H9 (cell line): ENCODE measurements around the gene GATA2. TPM values are rescaled to one million over a fixed set of nuclear protein-coding genes. Genes with fewer than 3 reads are reported as not detected.

ENCODE experiments used
- DNase-seq: peaks from one replicate; pipeline ENCODE4 v3.0.0-alpha.2; 2017
- H2AFZ ChIP-seq: one replicate; pipeline ENCODE4 v1.6.1; 2013; ENCODE audit warnings: mild to moderate bottlenecking, low read length, control low read depth, moderate library complexity
- H2AK5ac ChIP-seq: 2 replicates; pipeline ENCODE4 v1.6.1; 2013; ENCODE audit warnings: low read length, control low read depth, mixed read lengths; ENCODE audit not compliant: insufficient read length
- H2BK120ac ChIP-seq: one replicate; pipeline ENCODE4 v1.6.1; 2013; ENCODE audit warnings: low read depth, mild to moderate bottlenecking, low read length, control low read depth, inconsistent platforms; ENCODE audit not compliant: poor library complexity, severe bottlenecking
- H2BK12ac ChIP-seq: 2 replicates; pipeline ENCODE4 v1.6.1; 2013; ENCODE audit warnings: low read length, control low read depth, mixed read lengths, low read depth; ENCODE audit not compliant: insufficient read length
- H2BK15ac ChIP-seq: 2 replicates; pipeline ENCODE4 v1.6.1; 2013; ENCODE audit warnings: low read depth, low read length, control low read depth
- H2BK20ac ChIP-seq: one replicate; pipeline ENCODE4 v1.6.1; 2013; ENCODE audit warnings: low read depth, mild to moderate bottlenecking, low read length, control low read depth, inconsistent platforms; ENCODE audit not compliant: poor library complexity, severe bottlenecking
- H2BK5ac ChIP-seq: 2 replicates; pipeline ENCODE4 v1.6.1; 2013; ENCODE audit warnings: low read length, control low read depth, mixed read lengths; ENCODE audit not compliant: insufficient read length
- H3K14ac ChIP-seq: 2 replicates; pipeline ENCODE4 v1.6.1; 2013; ENCODE audit warnings: low read length, control low read depth; ENCODE audit not compliant: insufficient read depth
- H3K18ac ChIP-seq: 2 replicates; pipeline ENCODE4 v1.6.1; 2013; ENCODE audit warnings: low read depth, mild to moderate bottlenecking, mixed read lengths, low read length, control low read depth; ENCODE audit not compliant: insufficient read length
- H3K23ac ChIP-seq: 2 replicates; pipeline ENCODE4 v1.6.1; 2013; ENCODE audit warnings: low read length, control low read depth, mixed read lengths, low read depth; ENCODE audit not compliant: insufficient read length
- H3K23me2 ChIP-seq: 2 replicates; pipeline ENCODE4 v1.6.1; 2013; ENCODE audit warnings: low read depth, mild to moderate bottlenecking, mixed read lengths, low read length, control low read depth; ENCODE audit not compliant: insufficient read length, poor library complexity, severe bottlenecking
- H3K27ac ChIP-seq: 2 replicates; pipeline ENCODE4 v1.5.1; 2013; ENCODE audit warnings: low read length, control low read depth, mixed read lengths, low read depth; ENCODE audit not compliant: insufficient read length
- H3K27me3 ChIP-seq: 2 replicates; pipeline ENCODE4 v1.6.1; 2013; ENCODE audit warnings: low read length, control low read depth, inconsistent platforms; ENCODE audit not compliant: insufficient read depth
- H3K4ac ChIP-seq: 2 replicates; pipeline ENCODE4 v1.6.1; 2013; ENCODE audit warnings: low read depth, mild to moderate bottlenecking, control low read depth, inconsistent platforms, low read length, moderate library complexity
- H3K4me1 ChIP-seq: 2 replicates; pipeline ENCODE4 v1.6.1; 2013; ENCODE audit warnings: low read length, control low read depth, inconsistent platforms; ENCODE audit not compliant: insufficient read depth
- H3K4me2 ChIP-seq: 2 replicates; pipeline ENCODE4 v1.6.1; 2013; ENCODE audit warnings: low read length, control low read depth, mixed read lengths; ENCODE audit not compliant: insufficient read length, insufficient read depth
- H3K56ac ChIP-seq: 2 replicates; pipeline ENCODE4 v1.6.1; 2013; ENCODE audit warnings: low read depth, mild to moderate bottlenecking, mixed read lengths, low read length, control low read depth; ENCODE audit not compliant: insufficient read length
- H3K79me1 ChIP-seq: 2 replicates; pipeline ENCODE4 v1.6.1; 2013; ENCODE audit warnings: low read depth, mild to moderate bottlenecking, moderate library complexity, low read length, control low read depth, inconsistent platforms; ENCODE audit not compliant: insufficient read depth, poor library complexity, severe bottlenecking
- H3K79me2 ChIP-seq: 2 replicates; pipeline ENCODE4 v1.6.1; 2013; ENCODE audit warnings: low read length, control low read depth, inconsistent platforms; ENCODE audit not compliant: insufficient read depth
- H3K9ac ChIP-seq: 2 replicates; pipeline ENCODE4 v1.6.1; 2013; ENCODE audit warnings: low read length, control low read depth, mixed read lengths; ENCODE audit not compliant: insufficient read length; ENCODE audit errors: extremely low read depth
- H3K9me3 ChIP-seq: one replicate; pipeline ENCODE4 v1.6.1; 2013; ENCODE audit warnings: low read depth, low read length, inconsistent platforms; ENCODE audit not compliant: control insufficient read depth
- H3T11ph ChIP-seq: one replicate; pipeline ENCODE4 v1.6.1; 2013; ENCODE audit warnings: mild to moderate bottlenecking, low read length, control low read depth, inconsistent platforms
- H4K20me1 ChIP-seq: one replicate; pipeline ENCODE4 v1.6.1; 2013; ENCODE audit not compliant: control insufficient read depth, insufficient read length, insufficient read depth
- H4K5ac ChIP-seq: 2 replicates; pipeline ENCODE4 v1.6.1; 2013; ENCODE audit warnings: low read depth, mild to moderate bottlenecking, mixed read lengths, low read length, control low read depth; ENCODE audit not compliant: insufficient read length
- H4K8ac ChIP-seq: replicated peaks from 2 replicates; pipeline ENCODE4 v1.6.1; 2013; ENCODE audit warnings: low read length, control low read depth, mixed read lengths, low read depth; ENCODE audit not compliant: insufficient read length
- H4K91ac ChIP-seq: 2 replicates; pipeline ENCODE4 v1.6.1; 2013; ENCODE audit warnings: low read depth, mild to moderate bottlenecking, moderate library complexity, mixed read lengths, low read length, control low read depth; ENCODE audit not compliant: insufficient read length
- H3K27ac Mint-ChIP-seq, 3 experiments: 2 replicates in 2 of 3; 3 replicates in 1 of 3; pipeline ENCODE4 v1.8.0; 2020 to 2021; ENCODE audit warnings: mixed read lengths in 3 of 3, mild to moderate bottlenecking in 1 of 3, moderate library complexity in 1 of 3
- H3K27me3 Mint-ChIP-seq: 2 replicates; pipeline ENCODE4 v1.8.0; 2021; ENCODE audit warnings: low read depth, mild to moderate bottlenecking, moderate library complexity, mixed read lengths
- H3K36me3 Mint-ChIP-seq, 3 experiments: 2 replicates in 2 of 3; 3 replicates in 1 of 3; pipeline ENCODE4 v1.8.0; 2020 to 2021; ENCODE audit warnings: low read depth in 3 of 3, mixed read lengths in 3 of 3; ENCODE audit not compliant: insufficient read depth in 1 of 3
- H3K4me1 Mint-ChIP-seq, 2 experiments: 2 replicates each; pipeline ENCODE4 v1.8.0; 2020; ENCODE audit warnings: mixed read lengths in 2 of 2
- H3K4me3 Mint-ChIP-seq, 2 experiments: 2 replicates in 1 of 2; 3 replicates in 1 of 2; pipeline ENCODE4 v1.8.0; 2020 to 2021; ENCODE audit warnings: mild to moderate bottlenecking in 2 of 2, mixed read lengths in 2 of 2, moderate library complexity in 1 of 2
- H3K9me3 Mint-ChIP-seq, 2 experiments: 2 replicates in 1 of 2; 3 replicates in 1 of 2; pipeline ENCODE4 v1.8.0; 2020; ENCODE audit warnings: mild to moderate bottlenecking in 2 of 2, mixed read lengths in 2 of 2, moderate library complexity in 1 of 2
- CTCF ChIP-seq: fragments of 200-600 bp; sonication (generic); conservative IDR thresholded peaks from 3 replicates; pipeline ENCODE4 v1.8.0; 2021; ENCODE audit warnings: antibody characterized with exemption, mild to moderate bottlenecking
- WGBS: extraction: QIAGEN DNeasy Blood & Tissue Kit; methylation state at CpG from one replicate; pipeline ENCODE4 v1.1.7; 2013; ENCODE audit warnings: missing lambda C conversion rate, low lambda C conversion rate, mixed read lengths; ENCODE audit not compliant: insufficient read length; ENCODE audit errors: extremely low coverage; 5-methylcytosine and 5-hydroxymethylcytosine counted together
- total RNA-seq: library from RNA; stranded (reverse); gene quantifications from 2 replicates; pipeline ENCODE4 v1.2.1, GENCODE V29; 2021

GATA2 gene
- total RNA-seq, 1 experiment from 2014 or later = 1.9 TPM

GRCh38 chr3:128505771-128506170 lies 12.8 kb upstream of the GATA2 start:
- no peaks in the 10 kb centered on the region for H3K9me3 Mint-ChIP-seq
- no peaks in the 10 kb centered on the region for H3K4me1 ChIP-seq
- H2BK20ac ChIP-seq = no peak overlapping the region
- H3K23me2 ChIP-seq = no peaks in the 10 kb centered on the region
- H4K20me1 ChIP-seq = no peaks in the 10 kb centered on the region
- H4K5ac ChIP-seq = no peak overlapping the region
- WGBS = no CpG with 5 or more reads among the region's 3 CpGs
- no peak overlapping the region for H3K4ac ChIP-seq
- no peak overlapping the region for H3K14ac ChIP-seq
- no peak overlapping the region for H3K27ac Mint-ChIP-seq
- no peak overlapping the region for H2BK5ac ChIP-seq
- H3K9ac ChIP-seq = no peak overlapping the region
- H2AK5ac ChIP-seq = no peak overlapping the region
- H3K4me1 Mint-ChIP-seq = no peaks in the 10 kb centered on the region
- no peak overlapping the region for H2AFZ ChIP-seq
- DNase-seq = no peak
- H2BK15ac ChIP-seq = no peak overlapping the region
- no peak overlapping the region for H4K8ac ChIP-seq
- H3K79me2 ChIP-seq = no peaks in the 10 kb centered on the region
- H3K9me3 ChIP-seq = no peaks in the 10 kb centered on the region
- no peaks in the 10 kb centered on the region for H3K79me1 ChIP-seq
- H3K23ac ChIP-seq = no peak overlapping the region
- no peak overlapping the region for H3K56ac ChIP-seq
- no peak overlapping the region for H3K27ac ChIP-seq
- no peak for TF ChIP-seq CTCF
- no peak overlapping the region for H3T11ph ChIP-seq
- no peak overlapping the region for H3K4me3 Mint-ChIP-seq
- no peak overlapping the region for H2BK120ac ChIP-seq
- peaks cover 42% of the 10 kb centered on the region for H3K27me3 Mint-ChIP-seq
- H3K27me3 ChIP-seq = no peaks in the 10 kb centered on the region; the same call in 1 of the 2 replicates
- H3K36me3 Mint-ChIP-seq = no peaks in the 10 kb centered on the region
- no peak overlapping the region for H3K18ac ChIP-seq
- no peak overlapping the region for H2BK12ac ChIP-seq
- H3K4me2 ChIP-seq = no peak overlapping the region
- no peak overlapping the region for H4K91ac ChIP-seq
